Measurements from ENCODE around the gene EI24. TPM values are rescaled to one million over a fixed set of nuclear protein-coding genes. Genes with fewer than 3 reads are reported as not detected.

Gene EI24
- total and polyA plus RNA-seq, 2 donors (not counting 3 experiments of a cell fraction or from before 2014, with no cell fraction given) = 115 to 192 TPM

GRCh38 chr11:125586623-125587022, 17.3 kb downstream of the EI24 start:
- Histone ChIP-seq H3K36me3 (ENCODE audit: control insufficient read depth in 2 of 2, extremely low read depth in 1 of 2, insufficient read depth in 2 of 2, low read length in 2 of 2) (peaks cover 5 to 9% of the 10 kb centered on the region in 2 experiments), H3K79me2 (ENCODE audit: control insufficient read depth, insufficient read depth, low read length) (no peaks in the 10 kb centered on the region), H2AFZ (ENCODE audit: low read depth, low read length) (no peak overlapping the region), H3K27me3 (ENCODE audit: control insufficient read depth in 2 of 2, insufficient read depth in 2 of 2, low read length in 2 of 2) (no peaks in the 10 kb centered on the region), H3K9me3 (replicated peaks; ENCODE audit: control insufficient read depth, insufficient read depth, low read length) (no peaks in the 10 kb centered on the region), H4K20me1 (replicated peaks; ENCODE audit: control insufficient read depth, extremely low read depth, insufficient read depth, low read length) (no peaks in the 10 kb centered on the region), H3K9ac (replicated peaks; ENCODE audit: extremely low read depth, insufficient read depth, low read length) (no peak overlapping the region), H3K4me1 (ENCODE audit: control insufficient read depth, extremely low read depth, insufficient read depth, low read length) (peaks cover 10% of the 10 kb centered on the region), H3K4me3 (replicated peaks in 1 of 3; ENCODE audit: insufficient read depth in 1 of 3, low read depth in 1 of 3, low read length in 3 of 3) (no peak overlapping the region), H3K9me1 (replicated peaks; ENCODE audit: control insufficient read depth, extremely low read depth, insufficient read depth, low read length) (no peaks in the 10 kb centered on the region), H3K27ac (ENCODE audit: insufficient read depth, low read depth, low read length) (no peak overlapping the region), H3K4me2 (ENCODE audit: insufficient read depth, low read length) (no peak overlapping the region)
- TF ChIP-seq FOS (IDR thresholded peaks at IDR 0.05; ENCODE audit: borderline replicate concordance, insufficient read depth, low read length) (no peak), POLR2AphosphoS5 (IDR thresholded peaks at IDR 0.05; ENCODE audit: insufficient read depth, low read depth, low read length) (no peak), GATA2 (IDR thresholded peaks at IDR 0.05; ENCODE audit: insufficient read depth, insufficient read length, low read depth, low read length) (no peak), JUN (IDR thresholded peaks at IDR 0.05; ENCODE audit: borderline replicate concordance, insufficient read depth, insufficient read length, low read depth) (no peak), CTCF (IDR thresholded peaks at IDR 0.05; ENCODE audit: extremely low read depth in 1 of 2, insufficient read depth in 1 of 2, low read depth in 1 of 2, low read length in 2 of 2) (no peak), EZH2 (IDR thresholded peaks at IDR 0.05; ENCODE audit: borderline replicate concordance, low read depth, low read length, severe bottlenecking) (no peak), MAX (IDR thresholded peaks at IDR 0.05; ENCODE audit: insufficient read depth, insufficient read length) (no peak)
- dilution Hi-C loops (cut with MboI; ENCODE audit: extremely low pct_ligation_motif_present, low sequenced_read_pairs) = no loop called here
- BruUV-seq (replicated peaks) = no TSS peak
- FAIRE-seq (no peak), DNase-seq (ENCODE audit: low read depth, low spot score) (no peak)
- intact Hi-C loops (cut with micrococcal nuclease) = no loop called here
- ChIA-PET CTCF (no interaction called here), POLR2A (no interaction called here)
